H1 (cell line): ENCODE data around the gene ECEL1. TPM values are rescaled to one million over a fixed set of nuclear protein-coding genes. Genes with fewer than 3 reads are reported as not detected.
A peak's percentile ranks its signal among the peaks of the same experiment; 100 is the strongest.

Experiments
- CTCF ChIA-PET: fragments of 300-600 bp; sonication (Branson Sonifier 250); formaldehyde crosslinking; loops from one replicate; lab custom pipeline; 2021; ENCODE audit not compliant: partially characterized antibody; lab: Charles Lee
- POLR2A ChIA-PET: fragments of 300-600 bp; sonication (Branson Sonifier 250); formaldehyde crosslinking; loops from one replicate; lab custom pipeline; 2021; ENCODE audit warnings: inconsistent platforms; ENCODE audit not compliant: partially characterized antibody; lab: Charles Lee
- DNase-seq, 2 experiments: peaks; one replicate each; pipeline versions ENCODE4 v3.0.0 to v3.0.0-alpha.2; 2010 to 2022; ENCODE audit warnings: low spot score in 2 of 2, low read depth in 1 of 2, mixed read lengths in 1 of 2
- FAIRE-seq: peaks from 2 replicates; lab custom pipeline; 2011; peaks lifted over from hg19 to GRCh38; lab: Jason Lieb, UNC
- H2AFZ ChIP-seq: 2 replicates; pipeline ENCODE4 v1.8.1; 2012; ENCODE audit warnings: low read length, inconsistent platforms
- H2AK5ac ChIP-seq: 2 replicates; pipeline ENCODE4 v1.6.1; 2013; ENCODE audit warnings: low read depth, low read length
- H2BK120ac ChIP-seq: replicated peaks from 2 replicates; pipeline ENCODE3; 2013; ENCODE audit warnings: low read depth, low read length, inconsistent platforms
- H2BK12ac ChIP-seq: 2 replicates; pipeline ENCODE4 v1.6.1; 2013; ENCODE audit warnings: low read depth, low read length
- H2BK15ac ChIP-seq: 2 replicates; pipeline ENCODE4 v1.6.1; 2013; ENCODE audit warnings: low read length
- H2BK20ac ChIP-seq: 2 replicates; pipeline ENCODE4 v1.6.1; 2013; ENCODE audit warnings: low read length
- H2BK5ac ChIP-seq: 2 replicates; pipeline ENCODE4 v1.6.1; 2013; ENCODE audit warnings: low read depth, low read length
- H3K14ac ChIP-seq: 2 replicates; pipeline ENCODE4 v1.6.1; 2013; ENCODE audit warnings: inconsistent platforms; ENCODE audit not compliant: insufficient read length
- H3K18ac ChIP-seq: 2 replicates; pipeline ENCODE4 v1.6.1; 2013; ENCODE audit warnings: low read length; ENCODE audit errors: extremely low read depth
- H3K23ac ChIP-seq: 2 replicates; pipeline ENCODE4 v1.6.1; 2013; ENCODE audit warnings: inconsistent platforms; ENCODE audit not compliant: insufficient read length
- H3K23me2 ChIP-seq: 2 replicates; pipeline ENCODE4 v1.6.1; 2013; ENCODE audit warnings: low read depth, low read length
- H3K27ac ChIP-seq: 2 replicates; pipeline ENCODE4 v1.6.1; 2011; ENCODE audit warnings: low read depth, low read length, inconsistent platforms
- H3K27me3 ChIP-seq, 4 experiments: replicated peaks in 1 of 4; 1 replicate in 1 of 4; 2 replicates in 3 of 4; pipeline versions ENCODE4 v1.6.1 to v1.8.1; 2011 to 2013; ENCODE audit warnings: low read length in 3 of 4, mild to moderate bottlenecking in 3 of 4, inconsistent platforms in 2 of 4, mixed read lengths in 2 of 4, moderate library complexity in 1 of 4; ENCODE audit not compliant: control insufficient read depth in 3 of 4, insufficient read depth in 3 of 4; ENCODE audit errors: extremely low read depth in 1 of 4
- H3K36me3 ChIP-seq, 4 experiments: 2 replicates each; pipeline versions ENCODE4 v1.6.1 to v1.8.1; 2011 to 2013; ENCODE audit warnings: mild to moderate bottlenecking in 4 of 4, low read length in 3 of 4, moderate library complexity in 2 of 4, control low read depth in 1 of 4, inconsistent platforms in 1 of 4; ENCODE audit not compliant: insufficient read depth in 4 of 4, control insufficient read depth in 2 of 4
- H3K4ac ChIP-seq: replicated peaks from 2 replicates; pipeline ENCODE3; 2013; ENCODE audit warnings: low read length, low read depth, mixed read lengths, inconsistent platforms; ENCODE audit not compliant: insufficient read length
- H3K4me1 ChIP-seq, 4 experiments: replicated peaks in 1 of 4; 1 replicate in 1 of 4; 2 replicates in 3 of 4; pipeline versions ENCODE4 v1.6.1 to v1.8.1; 2011 to 2013; ENCODE audit warnings: low read length in 3 of 4, inconsistent platforms in 2 of 4, mixed read lengths in 1 of 4; ENCODE audit not compliant: insufficient read depth in 4 of 4, control insufficient read depth in 3 of 4
- H3K4me2 ChIP-seq, 2 experiments: 2 replicates each; pipeline versions ENCODE4 v1.6.1 to v1.8.1; 2011 to 2013; ENCODE audit warnings: low read depth in 2 of 2, low read length in 2 of 2, control low read depth in 1 of 2, inconsistent platforms in 1 of 2, mild to moderate bottlenecking in 1 of 2; ENCODE audit not compliant: insufficient read depth in 1 of 2
- H3K4me3 ChIP-seq, 4 experiments: fragments of 200-600, 300-600 bp in 1 of 4; sonication (generic), shearing (Covaris generic), sonication (Bioruptor Twin) in 1 of 4; 2 replicates each; pipeline versions ENCODE4 v1.5.1 to v1.8.1; 2011 to 2016; ENCODE audit warnings: low read length in 4 of 4, low read depth in 3 of 4, control low read depth in 2 of 4, inconsistent platforms in 2 of 4, mild to moderate bottlenecking in 2 of 4, mixed read lengths in 1 of 4, moderate library complexity in 1 of 4; ENCODE audit not compliant: insufficient read depth in 2 of 4; ENCODE audit errors: extremely low read depth in 1 of 4
- H3K56ac ChIP-seq: replicated peaks from 2 replicates; pipeline ENCODE3; 2013; ENCODE audit warnings: low read depth, mild to moderate bottlenecking, mixed read lengths, low read length, inconsistent platforms; ENCODE audit not compliant: insufficient read length
- H3K79me1 ChIP-seq: 2 replicates; pipeline ENCODE4 v1.6.1; 2013; ENCODE audit warnings: low read depth, low read length, control low read depth
- H3K79me2 ChIP-seq, 2 experiments: 2 replicates each; pipeline versions ENCODE4 v1.6.1 to v1.8.1; 2012 to 2013; ENCODE audit warnings: low read length in 2 of 2, mild to moderate bottlenecking in 2 of 2, inconsistent platforms in 1 of 2; ENCODE audit not compliant: insufficient read depth in 2 of 2, control insufficient read depth in 1 of 2
- H3K9ac ChIP-seq, 4 experiments: replicated peaks in 1 of 4; 1 replicate in 1 of 4; 2 replicates in 3 of 4; pipeline versions ENCODE4 v1.6.1 to v1.8.1; 2011 to 2013; ENCODE audit warnings: low read depth in 3 of 4, low read length in 3 of 4, control low read depth in 2 of 4, mild to moderate bottlenecking in 2 of 4, moderate library complexity in 2 of 4, inconsistent platforms in 1 of 4; ENCODE audit errors: extremely low read depth in 1 of 4
- H3K9me3 ChIP-seq, 2 experiments: 2 replicates each; pipeline versions ENCODE4 v1.6.1 to v1.8.1; 2012 to 2013; ENCODE audit warnings: mild to moderate bottlenecking in 2 of 2, moderate library complexity in 2 of 2, control low read depth in 1 of 2, inconsistent platforms in 1 of 2, low read depth in 1 of 2, low read length in 1 of 2, mixed read lengths in 1 of 2; ENCODE audit not compliant: insufficient read depth in 2 of 2
- H4K20me1 ChIP-seq, 2 experiments: replicated peaks in 1 of 2; 2 replicates each; pipeline versions ENCODE3 to v1.8.1; 2011 to 2013; ENCODE audit warnings: inconsistent platforms in 2 of 2, low read length in 2 of 2, mild to moderate bottlenecking in 1 of 2; ENCODE audit not compliant: insufficient read depth in 2 of 2, control insufficient read depth in 1 of 2
- H4K5ac ChIP-seq: 2 replicates; pipeline ENCODE4 v1.6.1; 2013; ENCODE audit warnings: low read length, low read depth, mixed read lengths, inconsistent platforms; ENCODE audit not compliant: insufficient read length
- H4K8ac ChIP-seq: 2 replicates; pipeline ENCODE4 v1.8.0; 2013; ENCODE audit warnings: mild to moderate bottlenecking, moderate library complexity, low read length, inconsistent platforms; ENCODE audit not compliant: insufficient read depth; ENCODE audit errors: extremely low read depth
- H4K91ac ChIP-seq: replicated peaks from 2 replicates; pipeline ENCODE3; 2013; ENCODE audit warnings: low read length, mixed read lengths, inconsistent platforms; ENCODE audit not compliant: insufficient read length
- ASH2L ChIP-seq: fragments of 200-600, 300-600 bp; sonication (generic); IDR thresholded peaks from one replicate; pipeline ENCODE4 v1.7.1; 2017; ENCODE audit warnings: low read length
- CBX8 ChIP-seq: fragments of 300-800, 300-1000 bp; sonication (generic); IDR thresholded peaks from 2 replicates; pipeline ENCODE4 v1.7.1; 2016; ENCODE audit warnings: low read depth, low read length, borderline replicate concordance
- CEBPB ChIP-seq: IDR thresholded peaks from 2 replicates; pipeline ENCODE4 v1.6.1; 2012; ENCODE audit warnings: low read depth, low read length
- CREB1 ChIP-seq: IDR thresholded peaks from 2 replicates; pipeline ENCODE4 v1.6.1; 2012; ENCODE audit warnings: inconsistent platforms
- EZH2 ChIP-seq: fragments of 200-600 bp; sonication (generic); IDR thresholded peaks from 2 replicates; pipeline ENCODE4 v1.7.1; 2012; ENCODE audit warnings: low read depth, mild to moderate bottlenecking, moderate library complexity, low read length, inconsistent platforms; ENCODE audit not compliant: severe bottlenecking
- RBBP5 ChIP-seq: IDR thresholded peaks from 2 replicates; pipeline ENCODE4 v1.7.1; 2012; ENCODE audit warnings: low read depth, mild to moderate bottlenecking, inconsistent platforms, low read length, moderate library complexity, borderline replicate concordance
- SUZ12 ChIP-seq: fragments of 200-600 bp; sonication (generic); IDR thresholded peaks from 2 replicates; pipeline ENCODE4 v1.6.1; 2012; ENCODE audit warnings: mild to moderate bottlenecking, inconsistent platforms, low read length, moderate library complexity, mixed read lengths
- YY1 ChIP-seq: IDR thresholded peaks from 2 replicates; pipeline ENCODE4 v1.6.1; 2011; ENCODE audit warnings: low read depth, mild to moderate bottlenecking, low read length
- WGBS, 2 experiments: shearing (Covaris generic) in 1 of 2; methylation state at CpG; one replicate each; pipeline versions ENCODE4 v1.1.6 to v1.1.7; 2013 to 2015; ENCODE audit warnings: low lambda C conversion rate in 2 of 2, mixed read lengths in 2 of 2, inconsistent platforms in 1 of 2, low coverage in 1 of 2, missing lambda C conversion rate in 1 of 2; ENCODE audit not compliant: insufficient replicate concordance in 2 of 2, insufficient coverage in 1 of 2, insufficient read length in 1 of 2; ENCODE audit errors: extremely low coverage in 1 of 2, missing lambda C conversion rate in 1 of 2; 5-methylcytosine and 5-hydroxymethylcytosine counted together
- polyA plus RNA-seq, 7 experiments: library from polyadenylated mRNA; depleted of rRNA in 3 of 7; stranded (reverse) in 5 of 7; unstranded in 2 of 7; fragments of >200 nt in 5 of 7; fragments of 200-250 nt in 2 of 7; gene quantifications; 1 replicate in 5 of 7; 2 replicates in 1 of 7; 4 replicates in 1 of 7; pipeline versions ENCODE4 v1.2.1 to v1.2.3, GENCODE V29; 2011 to 2013; ENCODE audit warnings: missing spikeins in 2 of 7, mixed read lengths in 2 of 7
- total RNA-seq: library from RNA; stranded (reverse); fragmentation: NEBNext Ultra II Directional; extraction: Animal tissue kit (Norgen Biotek cat#: 25700); gene quantifications from 2 replicates; pipeline ENCODE4 v1.2.1, GENCODE V29; 2021
- TF ChIP-seq, protein P1 (sequence below): IDR thresholded peaks from 2 replicates; pipeline ENCODE4 v1.6.1; 2012; ENCODE audit warnings: inconsistent platforms
- TF ChIP-seq, protein P2 (sequence below): IDR thresholded peaks from 2 replicates; pipeline ENCODE4 v1.6.1; 2012; ENCODE audit warnings: inconsistent platforms

Gene ECEL1
- total and polyA plus RNA-seq, 2 of the 8 experiments (the other 6 are each of a cell fraction or from before 2014, with no cell fraction given), result 7.7 to 20.2 TPM

- H4K91ac ChIP-seq, result no peak overlapping the region
- H4K5ac ChIP-seq, result no peak overlapping the region
- no peak overlapping the region for H2BK15ac ChIP-seq
- H2AFZ ChIP-seq, result no peak overlapping the region
- no peak overlapping the region for H2BK12ac ChIP-seq
- no peak overlapping the region for H2BK120ac ChIP-seq
- H3K56ac ChIP-seq, result no peak overlapping the region
- H3K4me1 ChIP-seq, result peaks cover 0 to 40% (median 22%) of the 10 kb centered on the region in 4 experiments; a peak in 6 of 7 replicates
- H2BK5ac ChIP-seq, result no peak overlapping the region
- no peak overlapping the region for H3K23ac ChIP-seq
- peaks cover 0 to 11% (median 0%) of the 10 kb centered on the region in 4 experiments; a peak in 1 of 8 replicates for H3K36me3 ChIP-seq
- no peak overlapping the region for H2BK20ac ChIP-seq
- H3K4me2 ChIP-seq, result peak overlapping the region; percentile 56 to 79
- H3K27me3 ChIP-seq, result peaks cover 35 to 58% (median 50%) of the 10 kb centered on the region in 4 experiments
- CTCF ChIA-PET, result interaction anchor here (0.9 to 4.5 kb wide), 8 partner anchors 8 to 152 kb away, joined by 3 to 17 read pairs (median 3); no protein-coding TSS in a partner anchor
- H4K8ac ChIP-seq, result peak overlapping the region; percentile 83
- H4K20me1 ChIP-seq, result peaks cover 6 to 13% of the 10 kb centered on the region in 2 experiments
- peak overlapping the region; percentile 26 to 62 (median 37) for H3K4me3 ChIP-seq
- WGBS, 2 experiments, result 6% methylated on average over 101 of the region's 111 CpGs; no CpG with 5 or more reads in 1 of the 2 experiments
- H3K23me2 ChIP-seq, result peaks cover 12% of the 10 kb centered on the region; the same call in 1 of the 2 replicates
- no peak overlapping the region for H3K9ac ChIP-seq
- no peak overlapping the region for H3K14ac ChIP-seq
- POLR2A ChIA-PET, result interaction anchor here (0.7 to 1.6 kb wide), 3 partner anchors 8 to 37 kb away, joined by 3 to 5 read pairs (median 4); no protein-coding TSS in a partner anchor
- no peaks in the 10 kb centered on the region; a peak in 1 of 4 replicates for H3K9me3 ChIP-seq
- no peaks in the 10 kb centered on the region for H3K79me2 ChIP-seq
- peak overlapping the region; percentile 48 for H3K18ac ChIP-seq
- no peak overlapping the region for H3K4ac ChIP-seq
- DNase-seq, result peak in 1 of 2 experiments; percentile 72
- no peak for FAIRE-seq
- no peak overlapping the region for H2AK5ac ChIP-seq
- H3K27ac ChIP-seq, result no peak overlapping the region
- no peaks in the 10 kb centered on the region for H3K79me1 ChIP-seq
- TF ChIP-seq CREB1 (peak; percentile 65), SUZ12 (peak; percentile 72), CEBPB (no peak), EZH2 (peak; percentile 75), ASH2L (peak; percentile 28), RBBP5 (peak; percentile 48; the same call in 1 of the 2 replicates), YY1 (0 out of 2 replicates have a peak, but pooled peaks have one; percentile 37), CBX8 (no peak)
- TF ChIP-seq, protein P1, sequence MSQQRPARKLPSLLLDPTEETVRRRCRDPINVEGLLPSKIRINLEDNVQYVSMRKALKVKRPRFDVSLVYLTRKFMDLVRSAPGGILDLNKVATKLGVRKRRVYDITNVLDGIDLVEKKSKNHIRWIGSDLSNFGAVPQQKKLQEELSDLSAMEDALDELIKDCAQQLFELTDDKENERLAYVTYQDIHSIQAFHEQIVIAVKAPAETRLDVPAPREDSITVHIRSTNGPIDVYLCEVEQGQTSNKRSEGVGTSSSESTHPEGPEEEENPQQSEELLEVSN, result peak; percentile 39
- TF ChIP-seq, protein P2, sequence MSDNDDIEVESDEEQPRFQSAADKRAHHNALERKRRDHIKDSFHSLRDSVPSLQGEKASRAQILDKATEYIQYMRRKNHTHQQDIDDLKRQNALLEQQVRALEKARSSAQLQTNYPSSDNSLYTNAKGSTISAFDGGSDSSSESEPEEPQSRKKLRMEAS, result peak; percentile 16; the same call in 1 of the 2 replicates
These were observed 1.7 kb downstream of the ECEL1 start for GRCh38 chr2:232485757-232486557.
